H9 (cell line): Measurements from ENCODE around the gene ANGEL1. TPM values are rescaled to one million over a fixed set of nuclear protein-coding genes. Genes with fewer than 3 reads are reported as not detected.

Source experiments
- DNase-seq: peaks from one replicate; pipeline ENCODE4 v3.0.0-alpha.2; 2017
- H2AFZ ChIP-seq: one replicate; pipeline ENCODE4 v1.6.1; 2013; ENCODE audit warnings: mild to moderate bottlenecking, low read length, control low read depth, moderate library complexity
- H2AK5ac ChIP-seq: 2 replicates; pipeline ENCODE4 v1.6.1; 2013; ENCODE audit warnings: low read length, control low read depth, mixed read lengths; ENCODE audit not compliant: insufficient read length
- H2BK120ac ChIP-seq: one replicate; pipeline ENCODE4 v1.6.1; 2013; ENCODE audit warnings: low read depth, mild to moderate bottlenecking, low read length, control low read depth, inconsistent platforms; ENCODE audit not compliant: poor library complexity, severe bottlenecking
- H2BK12ac ChIP-seq: 2 replicates; pipeline ENCODE4 v1.6.1; 2013; ENCODE audit warnings: low read length, control low read depth, mixed read lengths, low read depth; ENCODE audit not compliant: insufficient read length
- H2BK15ac ChIP-seq: 2 replicates; pipeline ENCODE4 v1.6.1; 2013; ENCODE audit warnings: low read depth, low read length, control low read depth
- H2BK20ac ChIP-seq: one replicate; pipeline ENCODE4 v1.6.1; 2013; ENCODE audit warnings: low read depth, mild to moderate bottlenecking, low read length, control low read depth, inconsistent platforms; ENCODE audit not compliant: poor library complexity, severe bottlenecking
- H2BK5ac ChIP-seq: 2 replicates; pipeline ENCODE4 v1.6.1; 2013; ENCODE audit warnings: low read length, control low read depth, mixed read lengths; ENCODE audit not compliant: insufficient read length
- H3K14ac ChIP-seq: 2 replicates; pipeline ENCODE4 v1.6.1; 2013; ENCODE audit warnings: low read length, control low read depth; ENCODE audit not compliant: insufficient read depth
- H3K18ac ChIP-seq: 2 replicates; pipeline ENCODE4 v1.6.1; 2013; ENCODE audit warnings: low read depth, mild to moderate bottlenecking, mixed read lengths, low read length, control low read depth; ENCODE audit not compliant: insufficient read length
- H3K23ac ChIP-seq: 2 replicates; pipeline ENCODE4 v1.6.1; 2013; ENCODE audit warnings: low read length, control low read depth, mixed read lengths, low read depth; ENCODE audit not compliant: insufficient read length
- H3K23me2 ChIP-seq: 2 replicates; pipeline ENCODE4 v1.6.1; 2013; ENCODE audit warnings: low read depth, mild to moderate bottlenecking, mixed read lengths, low read length, control low read depth; ENCODE audit not compliant: insufficient read length, poor library complexity, severe bottlenecking
- H3K27ac ChIP-seq: 2 replicates; pipeline ENCODE4 v1.5.1; 2013; ENCODE audit warnings: low read length, control low read depth, mixed read lengths, low read depth; ENCODE audit not compliant: insufficient read length
- H3K27me3 ChIP-seq: 2 replicates; pipeline ENCODE4 v1.6.1; 2013; ENCODE audit warnings: low read length, control low read depth, inconsistent platforms; ENCODE audit not compliant: insufficient read depth
- H3K4ac ChIP-seq: 2 replicates; pipeline ENCODE4 v1.6.1; 2013; ENCODE audit warnings: low read depth, mild to moderate bottlenecking, control low read depth, inconsistent platforms, low read length, moderate library complexity
- H3K4me1 ChIP-seq: 2 replicates; pipeline ENCODE4 v1.6.1; 2013; ENCODE audit warnings: low read length, control low read depth, inconsistent platforms; ENCODE audit not compliant: insufficient read depth
- H3K4me2 ChIP-seq: 2 replicates; pipeline ENCODE4 v1.6.1; 2013; ENCODE audit warnings: low read length, control low read depth, mixed read lengths; ENCODE audit not compliant: insufficient read length, insufficient read depth
- H3K56ac ChIP-seq: 2 replicates; pipeline ENCODE4 v1.6.1; 2013; ENCODE audit warnings: low read depth, mild to moderate bottlenecking, mixed read lengths, low read length, control low read depth; ENCODE audit not compliant: insufficient read length
- H3K79me1 ChIP-seq: 2 replicates; pipeline ENCODE4 v1.6.1; 2013; ENCODE audit warnings: low read depth, mild to moderate bottlenecking, moderate library complexity, low read length, control low read depth, inconsistent platforms; ENCODE audit not compliant: insufficient read depth, poor library complexity, severe bottlenecking
- H3K79me2 ChIP-seq: 2 replicates; pipeline ENCODE4 v1.6.1; 2013; ENCODE audit warnings: low read length, control low read depth, inconsistent platforms; ENCODE audit not compliant: insufficient read depth
- H3K9ac ChIP-seq: 2 replicates; pipeline ENCODE4 v1.6.1; 2013; ENCODE audit warnings: low read length, control low read depth, mixed read lengths; ENCODE audit not compliant: insufficient read length; ENCODE audit errors: extremely low read depth
- H3K9me3 ChIP-seq: one replicate; pipeline ENCODE4 v1.6.1; 2013; ENCODE audit warnings: low read depth, low read length, inconsistent platforms; ENCODE audit not compliant: control insufficient read depth
- H3T11ph ChIP-seq: one replicate; pipeline ENCODE4 v1.6.1; 2013; ENCODE audit warnings: mild to moderate bottlenecking, low read length, control low read depth, inconsistent platforms
- H4K20me1 ChIP-seq: one replicate; pipeline ENCODE4 v1.6.1; 2013; ENCODE audit not compliant: control insufficient read depth, insufficient read length, insufficient read depth
- H4K5ac ChIP-seq: 2 replicates; pipeline ENCODE4 v1.6.1; 2013; ENCODE audit warnings: low read depth, mild to moderate bottlenecking, mixed read lengths, low read length, control low read depth; ENCODE audit not compliant: insufficient read length
- H4K8ac ChIP-seq: replicated peaks from 2 replicates; pipeline ENCODE4 v1.6.1; 2013; ENCODE audit warnings: low read length, control low read depth, mixed read lengths, low read depth; ENCODE audit not compliant: insufficient read length
- H4K91ac ChIP-seq: 2 replicates; pipeline ENCODE4 v1.6.1; 2013; ENCODE audit warnings: low read depth, mild to moderate bottlenecking, moderate library complexity, mixed read lengths, low read length, control low read depth; ENCODE audit not compliant: insufficient read length
- H3K27ac Mint-ChIP-seq, 3 experiments: 2 replicates in 2 of 3; 3 replicates in 1 of 3; pipeline ENCODE4 v1.8.0; 2020 to 2021; ENCODE audit warnings: mixed read lengths in 3 of 3, mild to moderate bottlenecking in 1 of 3, moderate library complexity in 1 of 3
- H3K27me3 Mint-ChIP-seq: 2 replicates; pipeline ENCODE4 v1.8.0; 2021; ENCODE audit warnings: low read depth, mild to moderate bottlenecking, moderate library complexity, mixed read lengths
- H3K36me3 Mint-ChIP-seq, 3 experiments: 2 replicates in 2 of 3; 3 replicates in 1 of 3; pipeline ENCODE4 v1.8.0; 2020 to 2021; ENCODE audit warnings: low read depth in 3 of 3, mixed read lengths in 3 of 3; ENCODE audit not compliant: insufficient read depth in 1 of 3
- H3K4me1 Mint-ChIP-seq, 2 experiments: 2 replicates each; pipeline ENCODE4 v1.8.0; 2020; ENCODE audit warnings: mixed read lengths in 2 of 2
- H3K4me3 Mint-ChIP-seq, 2 experiments: 2 replicates in 1 of 2; 3 replicates in 1 of 2; pipeline ENCODE4 v1.8.0; 2020 to 2021; ENCODE audit warnings: mild to moderate bottlenecking in 2 of 2, mixed read lengths in 2 of 2, moderate library complexity in 1 of 2
- H3K9me3 Mint-ChIP-seq, 2 experiments: 2 replicates in 1 of 2; 3 replicates in 1 of 2; pipeline ENCODE4 v1.8.0; 2020; ENCODE audit warnings: mild to moderate bottlenecking in 2 of 2, mixed read lengths in 2 of 2, moderate library complexity in 1 of 2
- WGBS: extraction: QIAGEN DNeasy Blood & Tissue Kit; methylation state at CpG from one replicate; pipeline ENCODE4 v1.1.7; 2013; ENCODE audit warnings: missing lambda C conversion rate, low lambda C conversion rate, mixed read lengths; ENCODE audit not compliant: insufficient read length; ENCODE audit errors: extremely low coverage; 5-methylcytosine and 5-hydroxymethylcytosine counted together
- total RNA-seq: library from RNA; stranded (reverse); gene quantifications from 2 replicates; pipeline ENCODE4 v1.2.1, GENCODE V29; 2021
- TF ChIP-seq, protein P1 (sequence below): fragments of 200-600 bp; sonication (generic); conservative IDR thresholded peaks from 3 replicates; pipeline ENCODE4 v1.8.0; 2021; ENCODE audit warnings: antibody characterized with exemption, mild to moderate bottlenecking

The ANGEL1 gene
- total RNA-seq, 1 experiment from 2014 or later: 21.5 TPM

GRCh38 chr14:76806446-76806845 is 6.2 kb downstream of the ANGEL1 start:
- no peak overlapping the region for H3K4ac ChIP-seq
- peaks cover 3% of the 10 kb centered on the region for H3K79me1 ChIP-seq
- no peaks in the 10 kb centered on the region for H3K4me1 ChIP-seq
- no peak overlapping the region for H2BK20ac ChIP-seq
- H3K27ac ChIP-seq: no peak overlapping the region
- H4K5ac ChIP-seq: no peak overlapping the region
- peaks cover 42 to 70% (median 66%) of the 10 kb centered on the region in 3 experiments; a peak in 6 of 7 replicates for H3K36me3 Mint-ChIP-seq
- no peak overlapping the region for H3K27ac Mint-ChIP-seq
- no peaks in the 10 kb centered on the region for H3K9me3 ChIP-seq
- no peak overlapping the region for H3K4me2 ChIP-seq
- no peak overlapping the region for H2BK120ac ChIP-seq
- no peak for DNase-seq
- no peak overlapping the region for H3K56ac ChIP-seq
- H3K14ac ChIP-seq: no peak overlapping the region
- no peaks in the 10 kb centered on the region for H3K79me2 ChIP-seq
- H3K23ac ChIP-seq: no peak overlapping the region
- H4K91ac ChIP-seq: no peak overlapping the region
- no peak overlapping the region for H2BK12ac ChIP-seq
- no peaks in the 10 kb centered on the region for H3K23me2 ChIP-seq
- no peak overlapping the region for H3K9ac ChIP-seq
- no peaks in the 10 kb centered on the region for H3K27me3 ChIP-seq
- H2BK15ac ChIP-seq: no peak overlapping the region
- H4K8ac ChIP-seq: no peak overlapping the region
- no peak overlapping the region for H2BK5ac ChIP-seq
- no peak overlapping the region for H2AK5ac ChIP-seq
- no peak overlapping the region for H3K4me3 Mint-ChIP-seq
- no peaks in the 10 kb centered on the region for H3K9me3 Mint-ChIP-seq
- no peaks in the 10 kb centered on the region for H4K20me1 ChIP-seq
- no peak overlapping the region for H3K18ac ChIP-seq
- H3K27me3 Mint-ChIP-seq: no peaks in the 10 kb centered on the region
- H3T11ph ChIP-seq: no peak overlapping the region
- no peak overlapping the region for H2AFZ ChIP-seq
- peaks cover 10% of the 10 kb centered on the region in 2 experiments for H3K4me1 Mint-ChIP-seq
- WGBS: no CpG with 5 or more reads among the region's 12 CpGs
- TF ChIP-seq, protein P1, sequence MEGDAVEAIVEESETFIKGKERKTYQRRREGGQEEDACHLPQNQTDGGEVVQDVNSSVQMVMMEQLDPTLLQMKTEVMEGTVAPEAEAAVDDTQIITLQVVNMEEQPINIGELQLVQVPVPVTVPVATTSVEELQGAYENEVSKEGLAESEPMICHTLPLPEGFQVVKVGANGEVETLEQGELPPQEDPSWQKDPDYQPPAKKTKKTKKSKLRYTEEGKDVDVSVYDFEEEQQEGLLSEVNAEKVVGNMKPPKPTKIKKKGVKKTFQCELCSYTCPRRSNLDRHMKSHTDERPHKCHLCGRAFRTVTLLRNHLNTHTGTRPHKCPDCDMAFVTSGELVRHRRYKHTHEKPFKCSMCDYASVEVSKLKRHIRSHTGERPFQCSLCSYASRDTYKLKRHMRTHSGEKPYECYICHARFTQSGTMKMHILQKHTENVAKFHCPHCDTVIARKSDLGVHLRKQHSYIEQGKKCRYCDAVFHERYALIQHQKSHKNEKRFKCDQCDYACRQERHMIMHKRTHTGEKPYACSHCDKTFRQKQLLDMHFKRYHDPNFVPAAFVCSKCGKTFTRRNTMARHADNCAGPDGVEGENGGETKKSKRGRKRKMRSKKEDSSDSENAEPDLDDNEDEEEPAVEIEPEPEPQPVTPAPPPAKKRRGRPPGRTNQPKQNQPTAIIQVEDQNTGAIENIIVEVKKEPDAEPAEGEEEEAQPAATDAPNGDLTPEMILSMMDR: no peak
